Nephron progenitor cell (in vitro differentiated cells): ENCODE measurements around the gene AGBL4.
"Not testable (repeated sequence)": the region's sequence is repeated elsewhere in the genome, so short reads cannot be mapped to it uniquely, and the experiment has no call there.

ENCODE experiments used
- DNase-seq: peaks from one replicate; pipeline ENCODE4 v3.0.0; 2021
- H3K27ac Mint-ChIP-seq: 2 replicates; pipeline ENCODE4 v1.8.0; 2021; ENCODE audit warnings: mild to moderate bottlenecking, moderate library complexity, mixed read lengths
- H3K27me3 Mint-ChIP-seq: 2 replicates; pipeline ENCODE4 v1.8.0; 2021; ENCODE audit warnings: mild to moderate bottlenecking, low read depth, mixed read lengths; ENCODE audit not compliant: poor library complexity
- H3K36me3 Mint-ChIP-seq: 2 replicates; pipeline ENCODE4 v1.8.0; 2021; ENCODE audit warnings: low read depth, mixed read lengths
- H3K4me1 Mint-ChIP-seq: 2 replicates; pipeline ENCODE4 v1.8.0; 2021; ENCODE audit warnings: mixed read lengths
- H3K4me3 Mint-ChIP-seq: 2 replicates; pipeline ENCODE4 v1.8.0; 2021; ENCODE audit warnings: mild to moderate bottlenecking, moderate library complexity, mixed read lengths
- H3K9me3 Mint-ChIP-seq: 2 replicates; pipeline ENCODE4 v1.8.0; 2021; ENCODE audit warnings: mild to moderate bottlenecking, moderate library complexity, mixed read lengths
- TF ChIP-seq, protein P1 (sequence below): fragments of 200-600 bp; sonication (generic); IDR thresholded peaks from 2 replicates; pipeline ENCODE4 v1.5.0; 2021; ENCODE audit warnings: antibody characterized with exemption

AGBL4 gene

DNA sequence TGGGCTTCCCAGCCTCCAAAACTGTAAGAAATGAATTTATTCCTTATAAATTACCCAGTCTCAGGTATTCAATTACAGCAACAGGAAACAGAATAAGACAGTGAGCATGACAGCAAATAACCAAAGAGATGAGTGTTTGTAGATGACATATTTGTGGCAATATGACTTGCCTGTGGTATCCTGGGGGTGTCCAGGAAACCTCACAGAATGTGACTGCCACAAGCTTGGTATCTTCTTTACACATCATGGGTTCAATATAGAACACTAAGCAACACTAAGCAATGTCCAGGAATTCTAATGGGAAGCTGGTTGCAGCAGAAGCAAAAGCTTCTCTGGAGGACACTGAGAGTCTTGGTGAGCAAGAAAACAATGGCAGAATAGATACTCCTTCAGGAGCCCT, 1010.7 kb downstream of the AGBL4 start:
- TF ChIP-seq, protein P1, sequence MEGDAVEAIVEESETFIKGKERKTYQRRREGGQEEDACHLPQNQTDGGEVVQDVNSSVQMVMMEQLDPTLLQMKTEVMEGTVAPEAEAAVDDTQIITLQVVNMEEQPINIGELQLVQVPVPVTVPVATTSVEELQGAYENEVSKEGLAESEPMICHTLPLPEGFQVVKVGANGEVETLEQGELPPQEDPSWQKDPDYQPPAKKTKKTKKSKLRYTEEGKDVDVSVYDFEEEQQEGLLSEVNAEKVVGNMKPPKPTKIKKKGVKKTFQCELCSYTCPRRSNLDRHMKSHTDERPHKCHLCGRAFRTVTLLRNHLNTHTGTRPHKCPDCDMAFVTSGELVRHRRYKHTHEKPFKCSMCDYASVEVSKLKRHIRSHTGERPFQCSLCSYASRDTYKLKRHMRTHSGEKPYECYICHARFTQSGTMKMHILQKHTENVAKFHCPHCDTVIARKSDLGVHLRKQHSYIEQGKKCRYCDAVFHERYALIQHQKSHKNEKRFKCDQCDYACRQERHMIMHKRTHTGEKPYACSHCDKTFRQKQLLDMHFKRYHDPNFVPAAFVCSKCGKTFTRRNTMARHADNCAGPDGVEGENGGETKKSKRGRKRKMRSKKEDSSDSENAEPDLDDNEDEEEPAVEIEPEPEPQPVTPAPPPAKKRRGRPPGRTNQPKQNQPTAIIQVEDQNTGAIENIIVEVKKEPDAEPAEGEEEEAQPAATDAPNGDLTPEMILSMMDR: no peak
- H3K36me3 Mint-ChIP-seq: no peaks in the 10 kb centered on the region
- H3K27ac Mint-ChIP-seq: no peak overlapping the region
- H3K4me3 Mint-ChIP-seq: no peak overlapping the region
- DNase-seq: no peak
- H3K27me3 Mint-ChIP-seq: no peaks in the 10 kb centered on the region
- peaks cover 38% of the 10 kb centered on the region for H3K9me3 Mint-ChIP-seq
- H3K4me1 Mint-ChIP-seq: no peaks in the 10 kb centered on the region

- H3K27ac Mint-ChIP-seq, H3K4me3 Mint-ChIP-seq, H3K27me3 Mint-ChIP-seq, H3K36me3 Mint-ChIP-seq, H3K4me1 Mint-ChIP-seq, DNase-seq: not testable (repeated sequence)
- H3K9me3 Mint-ChIP-seq: peaks cover 51% of the 10 kb centered on the region
Measured at GRCh38 chr1:49002981-49003380, 1020.8 kb downstream of the AGBL4 start.

DNA sequence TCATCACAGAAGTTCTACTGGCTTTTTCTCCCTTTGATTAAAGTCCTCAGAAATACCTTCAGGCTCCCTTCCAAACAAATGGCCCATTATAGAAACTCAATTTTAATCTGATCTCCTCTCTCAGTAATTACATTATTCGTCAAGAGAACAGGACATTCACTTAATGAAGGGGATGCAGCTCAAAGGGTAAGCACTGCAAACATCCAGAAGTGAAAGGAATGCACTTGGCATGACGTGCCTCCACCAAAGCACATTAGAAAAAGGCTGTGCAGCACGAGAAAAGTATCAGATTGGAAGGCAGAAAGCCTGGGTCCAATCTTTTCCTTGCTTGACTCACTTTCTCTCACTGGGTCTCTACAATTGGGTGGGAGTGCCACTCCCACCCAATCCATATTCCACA, 1024.4 kb downstream of the AGBL4 start:
- Mint-ChIP-seq H3K9me3 (peaks cover 36% of the 10 kb centered on the region), H3K36me3 (no peaks in the 10 kb centered on the region), H3K27me3 (no peaks in the 10 kb centered on the region), H3K4me1 (no peaks in the 10 kb centered on the region), H3K4me3 (no peak overlapping the region), H3K27ac (no peak overlapping the region)
- no peak for DNase-seq
- TF ChIP-seq, protein P1: no peak

DNA sequence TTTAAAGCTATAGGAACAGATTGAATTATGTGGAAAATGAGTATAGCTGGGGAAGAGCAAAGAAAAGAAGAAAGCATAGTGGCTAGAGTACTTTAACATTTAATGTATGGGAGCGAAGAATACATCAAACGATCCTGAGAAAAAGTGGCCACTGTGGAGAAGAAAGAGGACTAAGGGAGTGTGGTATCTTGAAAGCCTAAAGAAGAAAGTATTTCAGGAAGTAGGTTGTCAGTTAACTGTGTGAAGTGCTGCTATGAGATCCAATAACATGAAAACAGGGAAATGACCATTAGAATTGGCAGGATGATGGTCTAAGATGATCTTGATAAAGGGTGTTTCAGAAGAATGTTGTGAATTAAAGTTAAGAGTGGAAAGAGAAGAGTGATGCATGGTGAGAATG, 1027.4 kb downstream of the AGBL4 start:
- no peaks in the 10 kb centered on the region for H3K36me3 Mint-ChIP-seq
- peaks cover 43% of the 10 kb centered on the region for H3K9me3 Mint-ChIP-seq
- H3K4me1 Mint-ChIP-seq: no peaks in the 10 kb centered on the region
- no peak for DNase-seq
- no peak overlapping the region for H3K4me3 Mint-ChIP-seq
- no peak overlapping the region for H3K27ac Mint-ChIP-seq
- H3K27me3 Mint-ChIP-seq: no peaks in the 10 kb centered on the region
- TF ChIP-seq, protein P1: no peak

GRCh38 chr1:48988633-48989197, 1035.0 kb downstream of the AGBL4 start:
- Mint-ChIP-seq H3K9me3 (peaks cover 66% of the 10 kb centered on the region), H3K4me1 (no peaks in the 10 kb centered on the region)

DNA sequence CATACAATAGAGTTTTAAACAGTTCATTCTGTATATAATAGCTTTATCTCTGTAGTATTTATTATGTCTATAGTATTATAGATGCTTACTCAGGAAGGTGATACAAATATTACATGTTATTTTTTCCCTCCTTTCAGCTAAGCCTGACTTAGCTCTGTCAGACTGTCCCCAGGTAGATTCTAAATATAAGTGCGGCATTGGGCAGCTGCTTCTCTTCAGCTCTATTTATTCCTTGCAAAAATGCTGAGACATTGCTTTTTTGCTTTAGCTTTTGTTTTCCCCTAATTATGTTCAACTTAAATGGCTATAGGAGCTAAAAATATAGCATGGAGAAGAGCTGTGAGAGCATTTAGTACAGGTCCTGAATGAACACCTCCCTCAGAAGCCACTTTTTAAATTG, 1043.8 kb downstream of the AGBL4 start:
- TF ChIP-seq, protein P1: no peak
- DNase-seq: no peak
- Mint-ChIP-seq H3K27me3 (peaks cover 5% of the 10 kb centered on the region), H3K4me3 (no peak overlapping the region), H3K4me1 (no peaks in the 10 kb centered on the region), H3K27ac (no peak overlapping the region), H3K9me3 (peaks cover 46% of the 10 kb centered on the region), H3K36me3 (no peaks in the 10 kb centered on the region)

More at GRCh38 chr1:48988633-48989197, 1035.0 kb downstream of the AGBL4 start:
- Mint-ChIP-seq H3K27me3 (no peaks in the 10 kb centered on the region), H3K36me3 (no peaks in the 10 kb centered on the region), H3K27ac (no peak overlapping the region), H3K4me3 (no peak overlapping the region)
- DNase-seq: no peak
- TF ChIP-seq, protein P1: no peak
